Stomach (tissue), 9 donors: Measurements from ENCODE around the gene OR10C1. TPM values are rescaled to one million over a fixed set of nuclear protein-coding genes. Genes with fewer than 3 reads are reported as not detected.

ENCODE experiments used
- DNase-seq, 2 donors: peaks; one replicate each; pipeline versions ENCODE4 v3.0.0 to v3.0.0-alpha.2; 2013 to 2019
- H3K27ac ChIP-seq, 5 donors: fragments of 200-600 bp in 4 of 5; sonication (generic) in 4 of 5; one replicate each; pipeline ENCODE4 v1.5.1; 2013 to 2019; ENCODE audit warnings: mild to moderate bottlenecking in 1 of 5, moderate library complexity in 1 of 5
- H3K27me3 ChIP-seq, 3 donors: fragments of 200-600 bp; sonication (generic); one replicate each; pipeline ENCODE4 v1.5.1; 2017 to 2019; ENCODE audit warnings: mixed run types in 1 of 3
- H3K36me3 ChIP-seq, 4 donors: fragments of 200-600 bp; sonication (generic); 1 replicate in 3 of 4; 2 replicates in 1 of 4; pipeline ENCODE4 v1.5.1; 2016 to 2019
- H3K4me1 ChIP-seq, 4 donors: fragments of 200-600 bp; sonication (generic); one replicate each; pipeline ENCODE4 v1.5.1; 2016 to 2019
- H3K4me3 ChIP-seq, 4 donors: fragments of 200-600 bp; sonication (generic) in 3 of 4; one replicate each; pipeline ENCODE4 v1.5.1; 2016 to 2019; ENCODE audit warnings: mild to moderate bottlenecking in 1 of 4
- H3K9me3 ChIP-seq, 4 donors: fragments of 200-600 bp; sonication (generic); one replicate each; pipeline ENCODE4 v1.5.1; 2016 to 2019
- CTCF ChIP-seq, 7 experiments: fragments of 450-650 bp in 4 of 7; fragments of 200-600 bp in 3 of 7; sonication (generic) in 3 of 7; IDR thresholded peaks; one replicate each; pipeline ENCODE4 v1.5.1; 2016 to 2019; ENCODE audit warnings: antibody characterized with exemption in 7 of 7, control low read depth in 2 of 7, mild to moderate bottlenecking in 1 of 7
- EP300 ChIP-seq: sonication (generic); formaldehyde crosslinking; IDR thresholded peaks from one replicate; pipeline ENCODE4 v1.6.1; 2017; ENCODE audit warnings: antibody characterized with exemption
- POLR2A ChIP-seq, 4 donors: fragments of 450-650 bp; IDR thresholded peaks; one replicate each; pipeline ENCODE4 v1.6.1; 2016; ENCODE audit warnings: antibody characterized with exemption in 4 of 4, control low read depth in 2 of 4, mild to moderate bottlenecking in 1 of 4, moderate library complexity in 1 of 4
- POLR2AphosphoS5 ChIP-seq, 3 donors: sonication (generic); formaldehyde crosslinking; IDR thresholded peaks; one replicate each; pipeline ENCODE4 v1.6.1; 2016; ENCODE audit warnings: antibody characterized with exemption in 3 of 3
- WGBS, 5 donors: extraction: QIAGEN DNeasy Blood & Tissue Kit in 3 of 5; methylation state at CpG; one replicate each; pipeline versions ENCODE4 v1.1.5 to v1.1.7; 2013 to 2018; 5-methylcytosine and 5-hydroxymethylcytosine counted together
- intact Hi-C: fragments of 100-400 bp; cut with DNase I; formaldehyde crosslinking; loops from one replicate; pipeline ENCODE4 v1.15.1; 2023; ENCODE audit warnings: low total_unique reads
- polyA plus RNA-seq, 3 donors: library from polyadenylated mRNA; stranded (reverse); fragments of 200-250 nt; gene quantifications; one replicate each; pipeline ENCODE4 v1.2.3, GENCODE V29; 2013
- total RNA-seq, 5 donors: library from RNA; depleted of rRNA; stranded (reverse); fragments of >200 nt; gene quantifications; one replicate each; pipeline versions ENCODE4 v1.1.0 to v1.2.3, GENCODE V29; 2014 to 2016
- donor health status: healthy with polysubstance abuse.
- donor health status: Bipolar disorder and iron deficiency.
- donor health status: healthy.

Gene OR10C1
- total and polyA plus RNA-seq, 8 donors, result not detected

GRCh38 chr6:29489286-29489685, 50.2 kb downstream of the OR10C1 start:
- H3K36me3 ChIP-seq, result no peaks in the 10 kb centered on the region
- H3K4me3 ChIP-seq, result no peak overlapping the region
- no peak overlapping the region for H3K27ac ChIP-seq
- no peak for DNase-seq
- no peaks in the 10 kb centered on the region for H3K4me1 ChIP-seq
- H3K27me3 ChIP-seq, result no peaks in the 10 kb centered on the region
- TF ChIP-seq EP300 (no peak), POLR2AphosphoS5 (IDR thresholded peaks at IDR 0.05) (no peak), POLR2A (IDR thresholded peaks at IDR 0.05) (no peak), CTCF (IDR thresholded peaks at IDR 0.05) (no peak)
- WGBS, 5 donors, result 83 to 93% (median 93%) methylated on average over 8 of the region's 8 CpGs
- intact Hi-C loops, result no loop called here
- H3K9me3 ChIP-seq, result no peaks in the 10 kb centered on the region

GRCh38 chr6:29490055-29490454, 50.9 kb downstream of the OR10C1 start:
- Histone ChIP-seq H3K4me3 (no peak overlapping the region), H3K27ac (no peak overlapping the region), H3K4me1 (no peaks in the 10 kb centered on the region), H3K27me3 (no peaks in the 10 kb centered on the region), H3K9me3 (no peaks in the 10 kb centered on the region), H3K36me3 (no peaks in the 10 kb centered on the region)
- DNase-seq, result no peak
- no peak for TF ChIP-seq POLR2AphosphoS5 (IDR thresholded peaks at IDR 0.05)
- no peak for TF ChIP-seq POLR2A (IDR thresholded peaks at IDR 0.05)
- TF ChIP-seq CTCF (IDR thresholded peaks at IDR 0.05), result no peak
- TF ChIP-seq EP300, result no peak
- WGBS, 5 donors, result 72 to 91% (median 81%) methylated on average over 3 of the region's 3 CpGs
- intact Hi-C loops, result no loop called here

- H3K36me3 ChIP-seq, result no peaks in the 10 kb centered on the region
- no peak for DNase-seq
- H3K9me3 ChIP-seq, result no peaks in the 10 kb centered on the region
- 53 to 68% (median 67%) methylated on average over 2 of the region's 2 CpGs for WGBS, 5 donors
- no peak overlapping the region for H3K27ac ChIP-seq
- TF ChIP-seq POLR2A (IDR thresholded peaks at IDR 0.05), result no peak
- TF ChIP-seq POLR2AphosphoS5 (IDR thresholded peaks at IDR 0.05), result no peak
- no peak for TF ChIP-seq CTCF (IDR thresholded peaks at IDR 0.05)
- TF ChIP-seq EP300, result no peak
- H3K27me3 ChIP-seq, result no peaks in the 10 kb centered on the region
- H3K4me1 ChIP-seq, result no peaks in the 10 kb centered on the region
- intact Hi-C loops, result no loop called here
- no peak overlapping the region for H3K4me3 ChIP-seq
Measured at GRCh38 chr6:29490552-29490951, 51.4 kb downstream of the OR10C1 start.

Other genes starting within 250 kb of the OR10C1 start
- under 1 TPM in 1 of 5 donors, not detected in 4; 0.18 TPM for gene OR14J1, start 137.6 kb upstream of the OR10C1 start, total RNA-seq
- not detected for gene OR14J1, start 137.6 kb upstream of the OR10C1 start, polyA plus RNA-seq
- gene OR5V1, start 70.4 kb upstream of the OR10C1 start, total RNA-seq, result not detected
- not detected for gene OR5V1, start 70.4 kb upstream of the OR10C1 start, polyA plus RNA-seq
- gene OR12D3, start 64.0 kb upstream of the OR10C1 start, total RNA-seq, result not detected
- gene OR12D3, start 64.0 kb upstream of the OR10C1 start, polyA plus RNA-seq, result not detected
- not detected for gene OR12D2, start 43.7 kb upstream of the OR10C1 start, total RNA-seq
- gene OR12D2, start 43.7 kb upstream of the OR10C1 start, polyA plus RNA-seq, result not detected
- not detected for gene OR12D1, start 24.4 kb upstream of the OR10C1 start, total RNA-seq
- not detected for gene OR12D1, start 24.4 kb upstream of the OR10C1 start, polyA plus RNA-seq
- gene OR11A1, start 17.8 kb downstream of the OR10C1 start, total RNA-seq, result not detected
- not detected for gene OR11A1, start 17.8 kb downstream of the OR10C1 start, polyA plus RNA-seq
- not detected for gene OR2H1, start 17.8 kb downstream of the OR10C1 start, total RNA-seq
- not detected for gene OR2H1, start 17.8 kb downstream of the OR10C1 start, polyA plus RNA-seq
- gene MAS1L, start 48.6 kb downstream of the OR10C1 start, total RNA-seq, result under 1 TPM in 1 of 5 donors, not detected in 4; 0.55 TPM
- gene MAS1L, start 48.6 kb downstream of the OR10C1 start, polyA plus RNA-seq, result not detected
- 10 to 100 TPM in 1 of 5 donors, 1 to 10 TPM in 1, not detected in 3; 4.2 to 40.3 TPM for gene UBD, start 120.4 kb downstream of the OR10C1 start, total RNA-seq
- gene UBD, start 120.4 kb downstream of the OR10C1 start, polyA plus RNA-seq, result 10 to 100 TPM in 1 of 3 donors, 1 to 10 TPM in 2; 4.0 to 65.8 (median 7.7) TPM
- not detected for gene OR2H2, start 145.8 kb downstream of the OR10C1 start, total RNA-seq
- gene OR2H2, start 145.8 kb downstream of the OR10C1 start, polyA plus RNA-seq, result not detected
- 100 to 1,000 TPM in 1 of 5 donors, 10 to 100 TPM in 4; 29.3 to 101 (median 38.7) TPM for gene GABBR1, start 193.9 kb downstream of the OR10C1 start, total RNA-seq
- 10 to 100 TPM in 1 of 3 donors, 1 to 10 TPM in 2; 4.5 to 22.0 (median 6.3) TPM for gene GABBR1, start 193.9 kb downstream of the OR10C1 start, polyA plus RNA-seq
- not detected for gene MOG, start 217.8 kb downstream of the OR10C1 start, total RNA-seq
- gene MOG, start 217.8 kb downstream of the OR10C1 start, polyA plus RNA-seq, result not detected
- not detected for gene ZFP57, start 241.8 kb downstream of the OR10C1 start, total RNA-seq
- under 1 TPM in 1 of 3 donors, not detected in 2; 0.08 TPM for gene ZFP57, start 241.8 kb downstream of the OR10C1 start, polyA plus RNA-seq